HG02973 (cell line): ENCODE data around the gene AXIN1.
"Not testable (repeated sequence)": the region's sequence is repeated elsewhere in the genome, so short reads cannot be mapped to it uniquely, and the experiment has no call there.

ENCODE experiments used
- ATAC-seq: cut with Tn5 transposase; IDR thresholded peaks from one replicate; pipeline ENCODE4 v1.9.1; 2021; ENCODE audit warnings: moderate library complexity; ENCODE audit not compliant: unreplicated experiment

The AXIN1 gene, protein sequence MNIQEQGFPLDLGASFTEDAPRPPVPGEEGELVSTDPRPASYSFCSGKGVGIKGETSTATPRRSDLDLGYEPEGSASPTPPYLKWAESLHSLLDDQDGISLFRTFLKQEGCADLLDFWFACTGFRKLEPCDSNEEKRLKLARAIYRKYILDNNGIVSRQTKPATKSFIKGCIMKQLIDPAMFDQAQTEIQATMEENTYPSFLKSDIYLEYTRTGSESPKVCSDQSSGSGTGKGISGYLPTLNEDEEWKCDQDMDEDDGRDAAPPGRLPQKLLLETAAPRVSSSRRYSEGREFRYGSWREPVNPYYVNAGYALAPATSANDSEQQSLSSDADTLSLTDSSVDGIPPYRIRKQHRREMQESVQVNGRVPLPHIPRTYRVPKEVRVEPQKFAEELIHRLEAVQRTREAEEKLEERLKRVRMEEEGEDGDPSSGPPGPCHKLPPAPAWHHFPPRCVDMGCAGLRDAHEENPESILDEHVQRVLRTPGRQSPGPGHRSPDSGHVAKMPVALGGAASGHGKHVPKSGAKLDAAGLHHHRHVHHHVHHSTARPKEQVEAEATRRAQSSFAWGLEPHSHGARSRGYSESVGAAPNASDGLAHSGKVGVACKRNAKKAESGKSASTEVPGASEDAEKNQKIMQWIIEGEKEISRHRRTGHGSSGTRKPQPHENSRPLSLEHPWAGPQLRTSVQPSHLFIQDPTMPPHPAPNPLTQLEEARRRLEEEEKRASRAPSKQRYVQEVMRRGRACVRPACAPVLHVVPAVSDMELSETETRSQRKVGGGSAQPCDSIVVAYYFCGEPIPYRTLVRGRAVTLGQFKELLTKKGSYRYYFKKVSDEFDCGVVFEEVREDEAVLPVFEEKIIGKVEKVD

DNA sequence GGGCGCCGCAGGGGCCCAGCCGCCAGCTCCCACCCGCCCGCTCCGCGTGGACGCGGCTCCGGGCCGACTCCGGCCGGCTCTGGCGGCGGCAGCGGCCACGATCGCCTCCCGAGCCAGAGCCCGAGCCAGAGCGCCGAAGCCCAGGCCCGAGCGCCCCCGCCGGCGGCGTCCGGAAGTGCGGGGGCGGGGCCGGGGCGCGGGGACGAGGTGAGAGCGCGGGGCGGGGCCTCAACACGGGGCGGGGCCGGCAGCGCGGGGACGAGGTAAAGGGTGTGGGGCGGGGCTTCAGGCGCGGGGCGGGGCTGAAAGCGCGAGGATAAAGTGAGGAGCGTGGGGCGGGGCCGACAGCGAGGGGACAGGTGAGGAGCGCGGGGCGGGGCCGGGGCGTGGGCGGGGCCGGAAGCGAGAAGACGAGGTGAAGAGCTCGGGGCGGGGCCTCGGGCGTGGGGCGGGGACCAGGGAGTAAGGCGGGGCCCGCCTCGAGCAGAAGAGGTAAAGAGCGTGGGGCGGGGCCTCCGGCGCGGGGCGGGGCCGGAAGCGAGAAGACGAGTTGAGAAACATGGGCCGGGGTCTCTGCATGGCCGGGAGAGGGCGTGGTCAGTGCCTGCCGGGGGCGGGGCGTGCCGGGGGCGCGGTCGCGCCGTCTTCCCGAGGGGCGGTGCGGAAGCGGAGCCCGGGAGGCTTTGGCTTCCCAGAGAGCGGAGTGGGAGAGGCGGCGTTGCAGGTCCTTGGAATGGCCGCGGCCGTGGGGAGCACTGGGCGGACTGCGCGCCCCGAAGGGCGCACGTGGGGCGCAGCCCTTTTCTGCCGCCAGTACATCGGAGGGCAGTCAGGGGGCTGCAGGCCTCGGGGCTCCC lies at the start of gene AXIN1:
AXIN1 (minus strand) TSS at position 177 of the 857 bp plus-strand sequence. CDS start 5,698 bp downstream, outside the sequence.
- ATAC-seq = peak; percentile 56

DNA sequence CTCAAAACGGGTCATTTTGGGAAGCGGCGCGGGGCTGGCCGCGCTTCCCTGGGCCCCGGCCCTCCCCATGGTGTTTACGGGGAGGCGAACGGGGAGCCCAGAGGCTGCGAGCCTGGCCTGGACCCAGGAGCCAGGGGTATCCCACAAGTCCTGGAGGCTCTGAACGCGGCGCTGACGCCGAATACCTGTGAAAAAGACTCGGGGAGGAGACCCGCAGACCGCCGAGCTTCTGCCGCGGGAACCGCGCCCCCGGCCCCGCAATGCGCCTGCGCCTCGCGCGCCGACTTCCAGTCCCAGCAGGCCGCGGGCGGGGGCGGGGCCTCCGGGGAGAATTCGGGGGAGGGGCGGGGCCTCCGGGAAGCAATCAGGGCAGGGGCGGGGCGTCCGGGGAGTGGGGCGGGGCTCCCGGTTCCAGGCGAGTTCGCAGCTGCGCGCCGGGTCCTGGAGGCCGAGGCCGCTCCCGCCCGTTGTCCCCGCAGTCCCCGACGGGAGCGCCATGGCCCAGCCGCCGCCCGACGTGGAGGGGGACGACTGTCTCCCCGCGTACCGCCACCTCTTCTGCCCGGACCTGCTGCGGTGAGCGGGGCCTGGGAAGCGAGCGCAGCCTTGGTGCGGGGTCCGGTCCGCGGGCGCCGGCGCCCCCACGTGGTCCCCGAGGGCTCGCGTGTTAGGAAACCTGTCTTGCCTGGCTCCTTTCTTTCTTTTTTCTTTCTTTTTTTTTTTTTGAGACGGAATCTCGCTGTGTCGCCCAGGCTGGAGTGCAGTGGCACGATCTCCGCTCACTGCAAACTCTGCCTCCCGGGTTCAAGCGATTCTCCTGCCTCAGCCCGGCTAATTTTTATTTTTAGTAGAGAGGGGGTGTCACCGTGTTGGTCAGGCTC lies 49.2 kb upstream of the AXIN1 start, which contains the start of gene DECR2:
DECR2 (plus strand) TSS at position 418 of the 881 bp plus-strand sequence; CDS start at position 497, 79 bp downstream.
- ATAC-seq = peak; percentile 43

DNA sequence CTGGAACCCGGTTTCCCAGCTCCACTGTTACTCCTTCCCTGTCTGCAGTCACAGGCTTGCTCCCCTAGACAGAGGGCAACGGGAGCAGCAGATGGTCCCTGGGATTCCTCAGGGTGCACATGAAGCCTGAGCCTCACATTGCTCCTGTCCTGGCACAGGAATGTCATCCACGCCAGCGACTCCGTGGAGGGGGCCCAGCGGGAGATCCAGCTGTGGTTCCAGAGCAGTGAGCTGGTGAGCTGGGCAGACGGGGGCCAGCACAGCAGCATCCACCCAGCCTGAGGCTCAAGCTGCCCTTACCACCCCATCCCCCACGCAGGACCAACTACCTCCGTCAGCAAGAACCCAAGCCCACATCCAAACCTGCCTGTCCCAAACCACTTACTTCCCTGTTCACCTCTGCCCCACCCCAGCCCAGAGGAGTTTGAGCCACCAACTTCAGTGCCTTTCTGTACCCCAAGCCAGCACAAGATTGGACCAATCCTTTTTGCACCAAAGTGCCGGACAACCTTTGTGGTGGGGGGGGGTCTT lies 47.6 kb upstream of the AXIN1 start:
- no peak for ATAC-seq

DNA sequence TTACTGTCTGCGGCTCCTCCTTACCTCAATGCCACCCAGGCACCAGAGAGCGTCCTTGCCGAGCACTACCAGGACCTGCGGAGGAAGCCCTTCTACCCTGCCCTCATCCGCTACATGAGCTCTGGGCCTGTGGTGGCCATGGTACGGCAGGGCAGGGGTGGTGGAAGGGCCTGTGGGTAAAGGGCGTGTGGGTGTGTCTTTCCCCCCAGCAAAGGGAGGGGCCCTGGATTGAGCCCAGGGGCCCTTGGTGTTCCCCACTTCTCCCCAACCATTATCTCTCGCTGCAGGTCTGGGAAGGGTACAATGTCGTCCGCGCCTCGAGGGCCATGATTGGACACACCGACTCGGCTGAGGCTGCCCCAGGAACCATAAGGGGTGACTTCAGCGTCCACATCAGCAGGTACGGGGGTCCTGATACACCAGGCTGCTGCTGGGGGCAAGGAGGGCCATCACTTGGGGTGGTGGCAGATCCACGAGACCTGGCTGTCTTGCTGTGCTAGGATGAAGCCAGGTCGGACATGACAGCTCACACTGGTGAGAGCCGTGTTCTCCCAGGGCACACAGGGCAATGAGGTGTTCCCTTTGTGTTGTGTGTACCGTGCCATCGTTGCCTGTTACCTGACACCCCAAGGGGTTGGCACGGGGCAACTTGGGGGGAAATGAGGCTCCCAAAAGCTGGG lies 47.0 kb upstream of the AXIN1 start:
- no peak for ATAC-seq

DNA sequence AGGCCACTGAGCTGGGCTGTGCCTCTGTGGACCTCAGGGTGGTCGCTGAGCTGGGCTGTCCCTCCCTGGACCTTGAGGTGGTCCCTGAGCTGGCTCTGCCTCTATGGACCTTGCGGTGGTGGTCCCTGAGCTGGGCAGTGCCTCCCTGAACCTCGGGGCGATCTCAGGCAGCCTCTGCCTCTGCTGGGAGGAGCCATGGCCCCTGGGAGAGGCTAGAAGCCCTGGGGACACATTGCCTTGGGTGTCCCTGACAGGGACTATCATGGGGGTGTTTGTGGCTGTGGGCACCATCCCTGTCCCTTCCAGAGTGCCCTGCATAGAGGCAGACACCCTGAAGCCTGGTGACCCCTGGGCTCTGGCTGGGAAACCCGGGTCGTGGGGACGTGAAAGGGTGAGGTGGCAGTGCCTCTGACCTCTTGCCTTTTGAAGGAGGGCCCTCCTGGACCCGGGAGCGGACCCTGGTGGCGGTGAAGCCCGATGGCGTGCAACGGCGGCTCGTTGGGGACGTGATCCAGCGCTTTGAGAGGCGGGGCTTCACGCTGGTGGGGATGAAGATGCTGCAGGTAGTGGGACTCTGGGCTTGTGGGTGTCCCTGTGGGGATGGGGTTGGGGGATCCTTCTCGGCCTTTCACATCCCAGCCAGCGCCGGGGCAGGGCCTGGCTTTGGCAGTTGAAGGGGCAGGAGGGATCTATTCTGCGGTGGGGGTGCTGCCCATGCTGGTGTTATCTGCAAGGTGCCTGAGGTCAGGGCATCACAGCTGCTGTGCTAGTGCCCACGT lies 46.2 kb upstream of the AXIN1 start:
- ATAC-seq = no peak

DNA sequence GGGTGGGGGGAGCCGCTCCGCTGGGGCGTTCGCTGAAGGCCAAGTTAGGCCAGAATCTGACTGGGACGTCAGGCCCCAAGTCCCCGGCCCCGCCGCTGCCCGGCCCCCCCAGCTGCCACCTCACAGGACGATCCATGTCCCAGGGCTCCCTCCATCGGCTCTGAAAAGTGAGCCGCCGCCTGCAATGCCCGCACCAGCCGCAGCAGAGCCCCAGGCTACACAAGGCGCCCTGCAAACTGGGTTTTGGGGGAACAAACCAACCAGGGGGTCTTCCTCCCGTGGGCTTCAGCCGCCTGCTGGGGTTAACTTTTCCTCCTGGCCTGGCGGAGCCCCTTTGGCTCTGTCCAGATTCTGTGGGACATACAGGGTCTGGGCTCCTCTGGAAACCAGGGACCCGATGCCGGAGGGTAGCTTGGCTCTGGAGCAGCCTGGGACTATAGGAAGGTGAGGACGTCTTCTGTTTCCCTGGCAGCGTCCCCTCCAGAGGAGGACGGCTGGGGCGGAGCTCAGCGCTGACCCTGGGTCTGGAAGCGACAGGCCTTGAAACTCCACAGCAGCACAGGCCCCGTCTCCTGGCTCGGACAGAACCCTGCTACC lies 45.3 kb upstream of the AXIN1 start:
- no peak for ATAC-seq

DNA sequence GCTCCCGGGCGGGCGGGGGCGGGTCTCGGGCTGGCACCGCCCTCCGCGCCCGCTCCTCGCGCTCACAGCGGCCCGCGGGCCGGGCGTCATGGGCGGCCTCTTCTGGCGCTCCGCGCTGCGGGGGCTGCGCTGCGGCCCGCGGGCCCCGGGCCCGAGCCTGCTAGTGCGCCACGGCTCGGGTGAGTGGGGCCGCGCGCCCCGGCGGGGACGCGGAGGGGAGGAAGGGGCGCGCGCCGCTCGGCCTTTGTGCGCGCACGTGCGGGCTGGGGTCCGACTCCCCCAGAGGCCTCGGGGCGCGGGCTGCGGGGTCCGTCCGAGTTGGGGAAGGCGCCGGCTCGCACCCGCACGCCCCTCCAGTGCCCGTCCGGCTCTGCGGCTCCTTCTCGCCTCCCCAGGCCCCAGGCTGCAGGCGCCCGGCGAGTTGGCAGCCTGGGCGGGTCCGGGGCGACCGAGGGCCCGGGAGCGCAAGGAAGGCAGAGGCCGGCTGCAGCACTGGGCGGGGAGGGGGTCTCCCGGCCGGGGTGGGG lies 44.7 kb upstream of the AXIN1 start, which contains the start of gene NME4:
NME4 (plus strand) TSS at position 65 of the 527 bp plus-strand sequence; CDS start at position 89, 24 bp downstream.
- no peak for ATAC-seq

DNA sequence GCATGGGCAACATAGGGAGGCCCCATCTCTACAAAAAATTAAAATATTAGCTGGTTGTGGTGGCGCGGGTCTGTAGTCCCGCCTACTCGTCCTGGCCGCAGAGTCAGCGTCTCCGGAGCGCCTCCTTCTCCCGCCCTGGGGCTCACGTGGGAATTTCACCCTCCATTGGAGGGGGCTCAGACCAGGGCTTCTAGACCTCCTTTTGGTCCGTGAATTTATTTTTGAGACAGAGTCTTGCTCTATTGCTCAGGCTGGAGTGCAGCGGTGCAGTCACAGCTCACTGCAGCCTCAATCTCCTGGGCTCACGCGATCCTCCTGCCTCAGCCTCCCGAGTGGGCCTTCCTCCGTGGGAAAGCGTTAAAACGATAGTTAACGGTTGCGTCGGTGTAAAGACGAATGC lies 44.1 kb upstream of the AXIN1 start:
- no peak for ATAC-seq

DNA sequence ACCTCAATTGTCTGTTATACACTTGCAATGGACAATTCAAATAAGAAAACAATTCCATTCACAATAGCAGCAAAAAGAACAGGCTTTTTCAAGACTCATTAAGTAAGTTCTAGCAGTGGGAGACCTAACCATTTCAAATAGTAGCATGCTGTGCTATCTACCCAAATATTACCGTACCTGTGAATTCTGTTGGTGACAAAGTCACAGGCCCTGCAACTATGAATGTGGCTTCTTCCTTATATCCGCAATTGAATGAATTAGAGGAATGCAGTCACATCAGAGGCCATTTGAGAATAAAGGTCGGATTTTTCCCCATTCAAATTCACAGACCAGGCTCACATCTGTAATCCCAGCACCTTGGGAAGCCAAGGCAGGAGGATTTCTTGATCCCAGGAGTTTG lies 43.7 kb upstream of the AXIN1 start:
- no peak for ATAC-seq

DNA sequence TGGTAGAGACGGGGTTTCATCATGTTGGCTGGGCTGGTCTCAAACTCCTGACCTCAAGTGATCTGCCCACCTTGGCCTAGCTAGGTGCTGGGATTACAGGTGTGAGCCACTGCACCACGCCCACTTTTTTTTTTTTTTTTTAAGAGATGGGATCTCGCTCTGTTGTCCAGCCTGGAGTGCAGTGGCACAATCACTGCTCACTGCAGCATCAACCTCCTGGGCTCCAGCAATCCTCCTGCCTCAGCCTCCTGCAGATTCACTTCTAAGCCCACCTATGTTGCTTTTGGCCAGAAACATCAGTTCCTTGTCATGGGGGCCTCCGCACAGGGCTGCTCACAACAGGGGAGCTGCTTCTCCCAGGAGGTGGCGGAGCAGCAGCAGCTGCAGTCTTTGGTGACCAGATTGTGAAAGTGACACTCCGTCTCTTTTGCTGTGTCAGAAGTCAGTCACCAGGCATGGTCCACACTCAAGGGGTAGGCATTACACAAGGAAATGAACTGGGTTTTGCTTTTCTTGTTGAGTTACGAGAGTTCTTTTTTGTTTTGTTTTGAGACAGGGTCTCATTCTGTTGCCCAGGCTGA lies 40.0 kb upstream of the AXIN1 start:
- no peak for ATAC-seq

DNA sequence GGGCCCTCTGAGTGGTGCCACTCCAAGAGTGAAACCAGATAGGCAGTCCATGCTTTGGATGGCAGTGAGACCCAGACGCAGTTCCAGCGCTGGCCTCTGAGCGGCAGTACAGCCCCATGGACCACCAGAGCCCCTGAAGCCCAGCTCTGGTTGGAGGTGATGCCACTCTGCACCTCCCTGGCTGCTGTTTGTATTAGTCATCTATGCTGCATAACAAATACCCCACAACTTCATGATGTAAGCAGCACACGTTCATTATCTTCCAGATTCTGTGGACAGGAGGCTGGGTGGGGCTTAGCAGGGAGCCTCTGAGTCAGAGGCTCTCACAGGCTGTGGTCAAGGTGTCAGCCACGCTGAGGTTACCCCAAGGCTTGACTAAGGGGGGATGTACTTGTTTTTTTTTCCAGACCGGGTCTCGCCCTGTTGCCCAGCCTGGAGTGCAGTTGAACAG lies 39.4 kb upstream of the AXIN1 start:
- ATAC-seq = no peak

DNA sequence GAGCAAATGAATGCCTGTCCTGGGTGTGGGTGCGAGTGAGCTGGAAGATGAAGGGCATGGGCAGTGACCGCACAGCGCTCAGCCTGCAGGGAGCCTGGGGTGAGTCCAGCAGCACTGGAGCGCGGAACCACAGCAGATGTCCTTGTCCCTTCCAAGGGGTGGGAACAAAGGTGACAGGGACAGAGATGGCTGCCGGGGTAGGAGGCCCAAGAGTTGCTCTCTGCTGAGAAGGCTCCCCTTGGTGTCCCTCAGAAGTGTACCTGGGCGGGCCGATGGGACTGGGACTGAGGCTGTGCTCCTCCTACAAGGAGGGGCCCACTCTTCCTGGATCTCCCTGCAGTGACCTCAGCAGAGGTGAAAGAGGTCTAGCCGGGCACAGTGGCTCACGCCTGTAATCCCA lies 36.8 kb upstream of the AXIN1 start:
- no peak for ATAC-seq

DNA sequence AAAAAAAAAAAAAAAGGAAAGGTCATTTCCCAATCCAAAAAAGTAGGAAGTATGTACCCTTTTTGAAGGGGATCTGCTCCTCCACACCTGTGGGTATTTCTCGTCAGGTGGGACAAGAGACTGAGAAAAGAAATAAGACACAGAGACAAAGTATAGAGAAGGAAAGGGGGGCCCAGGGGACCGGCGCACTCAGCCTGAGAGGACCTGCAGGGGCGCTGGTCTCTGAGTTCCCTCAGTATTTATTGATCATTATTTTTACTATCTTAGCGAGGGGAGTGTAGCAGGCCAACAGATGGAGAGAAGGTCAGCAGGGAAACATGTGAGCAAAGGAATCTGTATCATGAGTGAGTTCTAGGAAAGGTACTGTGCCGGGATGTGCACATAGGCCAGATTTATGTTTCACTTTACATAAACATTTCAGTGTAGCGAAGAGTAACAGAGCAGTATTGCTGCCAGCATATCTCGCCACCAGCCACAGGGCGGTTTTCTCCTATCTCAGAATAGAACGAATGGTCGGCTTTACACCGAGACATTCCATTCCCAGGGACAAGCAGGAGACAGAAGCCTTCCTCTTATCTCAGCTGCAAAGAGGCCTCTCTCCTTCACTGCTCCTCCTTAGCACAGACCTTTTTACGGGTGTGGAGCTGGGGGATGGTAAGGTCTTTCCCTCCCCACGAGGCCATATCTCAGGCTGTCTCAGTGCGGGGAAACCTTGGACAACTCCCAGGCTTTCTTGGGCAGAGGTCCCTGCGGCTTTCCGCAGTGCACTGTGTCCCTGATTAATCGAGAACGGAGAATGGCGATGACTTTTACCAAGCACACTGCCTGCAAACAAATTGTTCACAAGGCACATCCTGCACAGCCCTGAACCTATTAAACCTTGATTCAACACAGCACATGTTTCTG lies 35.5 kb upstream of the AXIN1 start:
- ATAC-seq = not testable (repeated sequence)

DNA sequence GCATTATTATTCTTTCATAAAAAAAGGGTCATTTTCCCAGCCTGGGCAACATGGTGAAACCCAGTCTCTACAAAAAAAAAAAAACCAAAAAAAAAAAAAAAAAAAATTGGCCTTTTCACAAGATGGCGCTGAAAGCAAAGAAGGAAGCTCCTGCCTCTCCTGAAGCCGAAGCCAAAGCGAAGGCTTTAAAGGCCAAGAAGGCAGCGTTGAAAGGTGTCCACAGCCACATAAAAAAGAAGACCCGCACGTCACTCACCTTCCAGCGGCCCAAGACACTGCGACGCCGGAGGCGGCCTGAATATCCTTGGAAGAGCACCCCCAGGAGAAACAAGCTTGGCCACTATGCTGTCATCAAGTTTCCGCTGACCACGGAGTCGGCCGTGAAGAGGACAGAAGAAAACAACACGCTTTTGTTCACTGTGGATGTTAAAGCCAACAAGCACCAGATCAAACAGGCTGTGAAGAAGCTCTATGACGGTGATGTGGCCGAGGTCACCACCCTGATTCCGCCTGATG lies 34.2 kb upstream of the AXIN1 start:
- ATAC-seq = no peak

DNA sequence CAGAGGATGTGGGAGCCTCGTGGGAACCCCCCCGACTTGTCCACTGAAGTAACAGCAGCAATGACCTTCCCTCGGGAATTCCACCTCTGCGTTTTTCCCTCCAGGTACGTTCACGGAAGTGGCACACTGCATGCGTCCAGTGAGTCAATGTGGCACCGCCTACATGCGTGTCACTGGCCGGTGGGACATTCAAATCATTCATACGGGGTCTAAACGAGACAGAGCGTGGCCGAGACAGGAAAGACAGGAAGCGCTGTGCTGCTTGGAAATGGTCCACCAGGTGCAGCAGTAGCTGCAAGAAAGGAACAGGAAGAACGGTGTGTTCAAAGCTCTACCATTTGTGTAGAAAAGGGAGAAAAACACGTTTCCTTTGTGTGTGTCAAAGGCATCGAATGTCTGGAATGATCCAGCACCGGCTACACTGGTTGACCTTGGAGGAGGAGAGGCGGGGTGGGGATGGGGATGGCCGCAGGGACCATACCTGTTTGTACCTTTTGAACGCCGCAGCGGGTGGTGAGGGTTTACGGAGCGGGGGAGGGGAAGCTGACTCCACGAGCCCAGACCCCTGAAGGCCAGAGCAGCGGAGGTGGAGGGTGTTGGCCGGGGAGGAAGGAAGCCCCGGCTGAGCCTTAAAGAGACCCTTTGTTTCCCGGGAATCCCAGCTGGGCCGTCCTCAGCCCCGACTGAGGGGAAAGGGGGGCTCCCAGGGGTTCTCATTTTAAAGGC lies 31.0 kb upstream of the AXIN1 start:
- ATAC-seq = no peak
